IMR-90 (cell line): ENCODE results near the gene ZBTB1.

Source experiments
- CEBPB ChIP-seq: IDR thresholded peaks from 2 replicates; pipeline ENCODE4 v1.6.1; 2012; ENCODE audit warnings: low read depth, low read length, improper control_type of control experiment
- CHD1 ChIP-seq: IDR thresholded peaks from 2 replicates; pipeline ENCODE4 v1.6.1; 2012; ENCODE audit warnings: low read depth, low read length, improper control_type of control experiment
- CTCF ChIP-seq: conservative IDR thresholded peaks from 2 replicates; pipeline ENCODE4 v1.5.1; 2012; ENCODE audit warnings: mild to moderate bottlenecking, low read depth, low read length, improper control_type of control experiment
- ELK1 ChIP-seq: fragments of 150-350 bp; IDR thresholded peaks from 2 replicates; pipeline ENCODE4 v1.6.1; 2016; ENCODE audit warnings: low read depth, mild to moderate bottlenecking, low read length, moderate library complexity, borderline replicate concordance
- MAZ ChIP-seq: IDR thresholded peaks from 2 replicates; pipeline ENCODE4 v1.6.1; 2012; ENCODE audit warnings: low read depth, mild to moderate bottlenecking, low read length, improper control_type of control experiment, moderate library complexity, borderline replicate concordance
- MXI1 ChIP-seq: IDR thresholded peaks from 2 replicates; pipeline ENCODE4 v1.6.1; 2012; ENCODE audit warnings: low read depth, mild to moderate bottlenecking, low read length, moderate library complexity, borderline replicate concordance
- POLR2A ChIP-seq: IDR thresholded peaks from 2 replicates; pipeline ENCODE4 v1.6.1; 2012; ENCODE audit warnings: mild to moderate bottlenecking, low read depth, low read length
- RAD21 ChIP-seq: IDR thresholded peaks from 2 replicates; pipeline ENCODE4 v1.6.1; 2012; ENCODE audit warnings: low read length, improper control_type of control experiment
- SMC3 ChIP-seq: fragments of 150-350 bp; IDR thresholded peaks from 2 replicates; pipeline ENCODE4 v1.6.1; 2016; ENCODE audit warnings: low read depth, mild to moderate bottlenecking, antibody characterized with exemption, low read length, moderate library complexity

- TF ChIP-seq CTCF = no peak
- TF ChIP-seq POLR2A = no peak
- TF ChIP-seq CHD1 = no peak
- no peak for TF ChIP-seq SMC3
- TF ChIP-seq RAD21 = no peak
- no peak for TF ChIP-seq CEBPB
- TF ChIP-seq MAZ = no peak
- no peak for TF ChIP-seq MXI1
- no peak for TF ChIP-seq ELK1
These were observed 12.9 kb upstream of the ZBTB1 start for GRCh38 chr14:64491637-64492036.
